CD14-positive monocyte (primary cell): ENCODE data around the gene APOBEC2. TPM values are rescaled to one million over a fixed set of nuclear protein-coding genes. Genes with fewer than 3 reads are reported as not detected.

Experiments used
- DNase-seq, 3 donors: peaks; one replicate each; pipeline ENCODE4 v3.0.0-alpha.2; 2011 to 2022
- H2AFZ ChIP-seq: 2 replicates; pipeline ENCODE4 v1.6.0; 2012; ENCODE audit warnings: mild to moderate bottlenecking, low read depth, low read length, inconsistent platforms; ENCODE audit not compliant: insufficient read depth, poor library complexity, severe bottlenecking
- H3K27ac ChIP-seq, 2 donors: 1 replicate in 1 of 2; 2 replicates in 1 of 2; pipeline ENCODE4 v1.5.1; 2012 to 2013; ENCODE audit warnings: low read length in 2 of 2, control low read depth in 1 of 2, inconsistent platforms in 1 of 2, low read depth in 1 of 2, mild to moderate bottlenecking in 1 of 2
- H3K27me3 ChIP-seq, 2 donors: one replicate each; pipeline versions ENCODE4 v1.6.0 to v1.6.1; 2011 to 2013; ENCODE audit warnings: low read length in 2 of 2; ENCODE audit not compliant: control insufficient read depth in 2 of 2, insufficient read depth in 2 of 2
- H3K36me3 ChIP-seq, 2 donors: replicated peaks in 1 of 2; 1 replicate in 1 of 2; 2 replicates in 1 of 2; pipeline versions ENCODE4 v1.5.1 to v1.6.1; 2012 to 2013; ENCODE audit warnings: low read length in 2 of 2, control low read depth in 1 of 2, inconsistent platforms in 1 of 2, mild to moderate bottlenecking in 1 of 2; ENCODE audit not compliant: insufficient read depth in 2 of 2, control insufficient read depth in 1 of 2
- H3K4me1 ChIP-seq, 2 donors: 1 replicate in 1 of 2; 2 replicates in 1 of 2; pipeline versions ENCODE4 v1.5.1 to v1.6.1; 2012 to 2013; ENCODE audit warnings: low read length in 2 of 2, control low read depth in 1 of 2, inconsistent platforms in 1 of 2, mild to moderate bottlenecking in 1 of 2, moderate library complexity in 1 of 2; ENCODE audit not compliant: insufficient read depth in 2 of 2, control insufficient read depth in 1 of 2
- H3K4me2 ChIP-seq: replicated peaks from 2 replicates; pipeline ENCODE3; 2012; ENCODE audit warnings: low read length, moderate library complexity, mild to moderate bottlenecking; ENCODE audit not compliant: poor library complexity, severe bottlenecking; ENCODE audit errors: extremely low read depth
- H3K4me3 ChIP-seq, 3 experiments: fragments of 200-600 bp in 1 of 3; sonication (generic) in 1 of 3; replicated peaks in 1 of 3; 1 replicate in 2 of 3; 2 replicates in 1 of 3; pipeline ENCODE4 v1.5.1; 2011 to 2013; ENCODE audit warnings: low read length in 3 of 3, mild to moderate bottlenecking in 3 of 3, control low read depth in 2 of 3, low read depth in 2 of 3, inconsistent platforms in 1 of 3, moderate library complexity in 1 of 3
- H3K79me2 ChIP-seq: 2 replicates; pipeline ENCODE4 v1.6.0; 2012; ENCODE audit warnings: mild to moderate bottlenecking, control low read depth, inconsistent platforms, low read length, moderate library complexity; ENCODE audit not compliant: insufficient read depth
- H3K9ac ChIP-seq: 2 replicates; pipeline ENCODE4 v1.6.0; 2017; ENCODE audit warnings: low read length, mild to moderate bottlenecking; ENCODE audit not compliant: insufficient read depth, poor library complexity, severe bottlenecking
- H3K9me3 ChIP-seq, 2 donors: replicated peaks in 1 of 2; 1 replicate in 1 of 2; 2 replicates in 1 of 2; pipeline versions ENCODE4 v1.5.1 to v1.6.1; 2012 to 2013; ENCODE audit warnings: low read length in 2 of 2, control low read depth in 1 of 2; ENCODE audit not compliant: control insufficient read depth in 1 of 2, insufficient read depth in 1 of 2
- H4K20me1 ChIP-seq: 2 replicates; pipeline ENCODE4 v1.6.0; 2012; ENCODE audit warnings: mild to moderate bottlenecking, low read length, control low read depth, moderate library complexity; ENCODE audit not compliant: insufficient read depth
- H3K27ac Mint-ChIP-seq, 7 donors: one replicate each; pipeline ENCODE4 v1.8.0; 2020; ENCODE audit warnings: mild to moderate bottlenecking in 7 of 7, mixed read lengths in 7 of 7, moderate library complexity in 6 of 7, inconsistent platforms in 2 of 7
- H3K27me3 Mint-ChIP-seq, 3 donors: one replicate each; pipeline ENCODE4 v1.8.0; 2021 to 2022; ENCODE audit warnings: low read depth in 3 of 3, mild to moderate bottlenecking in 3 of 3, mixed read lengths in 3 of 3, moderate library complexity in 3 of 3, inconsistent platforms in 1 of 3
- H3K36me3 Mint-ChIP-seq, 2 donors: one replicate each; pipeline ENCODE4 v1.8.0; 2020; ENCODE audit warnings: mixed read lengths in 2 of 2, inconsistent platforms in 1 of 2, mild to moderate bottlenecking in 1 of 2
- H3K4me1 Mint-ChIP-seq: one replicate; pipeline ENCODE4 v1.8.0; 2020; ENCODE audit warnings: mild to moderate bottlenecking, mixed read lengths
- H3K4me3 Mint-ChIP-seq, 2 donors: one replicate each; pipeline ENCODE4 v1.8.0; 2020; ENCODE audit warnings: mild to moderate bottlenecking in 2 of 2, mixed read lengths in 2 of 2, moderate library complexity in 1 of 2
- H3K9me3 Mint-ChIP-seq, 7 donors: one replicate each; pipeline ENCODE4 v1.8.0; 2020 to 2022; ENCODE audit warnings: mixed read lengths in 7 of 7, mild to moderate bottlenecking in 6 of 7, moderate library complexity in 6 of 7, inconsistent platforms in 2 of 7
- WGBS: methylation state at CpG from one replicate; pipeline ENCODE4 v1.1.5; 2013; ENCODE audit warnings: missing lambda C conversion rate; ENCODE audit not compliant: insufficient coverage; 5-methylcytosine and 5-hydroxymethylcytosine counted together
- intact Hi-C, 2 donors: fragments of 100-400 bp; cut with micrococcal nuclease; formaldehyde crosslinking; loops; one replicate each; pipeline versions ENCODE4 v1.15.0 to v1.15.1; 2023
- polyA plus RNA-seq, 3 donors: library from polyadenylated mRNA; depleted of rRNA in 1 of 3; unstranded in 2 of 3; stranded (reverse) in 1 of 3; fragments of 300-500 nt in 2 of 3; fragments of >200 nt in 1 of 3; fragmentation: Illumina TruSeq in 2 of 3; gene quantifications; 1 replicate in 2 of 3; 2 replicates in 1 of 3; pipeline ENCODE4 v1.2.3, GENCODE V29; 2012 to 2021
- TF ChIP-seq, protein P1 (sequence below): fragments of 200-600 bp; IDR thresholded peaks from one replicate; pipeline ENCODE4 v1.8.0; 2022; ENCODE audit warnings: antibody characterized with exemption, mild to moderate bottlenecking

APOBEC2 gene
- polyA plus RNA-seq, 3 donors = 0.14 to 0.42 TPM; not detected in 1

DNA sequence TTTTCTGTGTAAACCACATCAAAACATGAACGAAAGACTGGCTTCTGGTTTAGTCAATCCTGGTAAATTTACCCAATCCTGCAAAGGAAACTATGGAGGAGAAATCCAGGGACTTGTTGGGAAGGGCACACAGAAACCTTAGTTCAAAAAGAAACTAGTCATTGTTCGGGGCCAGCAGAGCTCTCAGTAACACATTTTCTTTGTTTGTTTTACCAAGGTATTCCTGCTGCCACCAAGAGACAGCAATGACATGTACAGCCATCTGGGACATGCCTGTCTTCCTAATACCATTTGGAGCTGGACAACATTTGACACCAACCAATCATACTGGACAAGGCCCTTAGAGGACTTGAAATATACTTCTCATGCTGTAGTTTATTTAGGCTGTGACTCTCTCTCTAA, 10.9 kb downstream of the APOBEC2 start:
- WGBS = no CpG with 5 or more reads among the region's 2 CpGs
- no peak overlapping the region for H3K27ac Mint-ChIP-seq
- H3K4me1 Mint-ChIP-seq = peaks cover 2% of the 10 kb centered on the region
- Histone ChIP-seq H3K79me2 (no peaks in the 10 kb centered on the region), H3K9me3 (no peaks in the 10 kb centered on the region), H4K20me1 (no peaks in the 10 kb centered on the region), H3K4me2 (no peak overlapping the region), H2AFZ (no peak overlapping the region), H3K36me3 (peaks cover 36 to 76% of the 10 kb centered on the region in 2 donors), H3K9ac (no peak overlapping the region), H3K4me3 (no peak overlapping the region), H3K27me3 (no peaks in the 10 kb centered on the region), H3K27ac (no peak overlapping the region), H3K4me1 (no peaks in the 10 kb centered on the region)
- H3K27me3 Mint-ChIP-seq = no peaks in the 10 kb centered on the region
- peaks cover 73 to 78% of the 10 kb centered on the region in 2 donors for H3K36me3 Mint-ChIP-seq
- no peaks in the 10 kb centered on the region for H3K9me3 Mint-ChIP-seq
- DNase-seq = no peak
- TF ChIP-seq, protein P1, sequence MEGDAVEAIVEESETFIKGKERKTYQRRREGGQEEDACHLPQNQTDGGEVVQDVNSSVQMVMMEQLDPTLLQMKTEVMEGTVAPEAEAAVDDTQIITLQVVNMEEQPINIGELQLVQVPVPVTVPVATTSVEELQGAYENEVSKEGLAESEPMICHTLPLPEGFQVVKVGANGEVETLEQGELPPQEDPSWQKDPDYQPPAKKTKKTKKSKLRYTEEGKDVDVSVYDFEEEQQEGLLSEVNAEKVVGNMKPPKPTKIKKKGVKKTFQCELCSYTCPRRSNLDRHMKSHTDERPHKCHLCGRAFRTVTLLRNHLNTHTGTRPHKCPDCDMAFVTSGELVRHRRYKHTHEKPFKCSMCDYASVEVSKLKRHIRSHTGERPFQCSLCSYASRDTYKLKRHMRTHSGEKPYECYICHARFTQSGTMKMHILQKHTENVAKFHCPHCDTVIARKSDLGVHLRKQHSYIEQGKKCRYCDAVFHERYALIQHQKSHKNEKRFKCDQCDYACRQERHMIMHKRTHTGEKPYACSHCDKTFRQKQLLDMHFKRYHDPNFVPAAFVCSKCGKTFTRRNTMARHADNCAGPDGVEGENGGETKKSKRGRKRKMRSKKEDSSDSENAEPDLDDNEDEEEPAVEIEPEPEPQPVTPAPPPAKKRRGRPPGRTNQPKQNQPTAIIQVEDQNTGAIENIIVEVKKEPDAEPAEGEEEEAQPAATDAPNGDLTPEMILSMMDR = no peak
- intact Hi-C loops = loop anchor here in 1 of 2 donors (2.0 kb wide), 1 partner anchor 57 kb away; no protein-coding TSS in a partner anchor
- no peak overlapping the region for H3K4me3 Mint-ChIP-seq

DNA sequence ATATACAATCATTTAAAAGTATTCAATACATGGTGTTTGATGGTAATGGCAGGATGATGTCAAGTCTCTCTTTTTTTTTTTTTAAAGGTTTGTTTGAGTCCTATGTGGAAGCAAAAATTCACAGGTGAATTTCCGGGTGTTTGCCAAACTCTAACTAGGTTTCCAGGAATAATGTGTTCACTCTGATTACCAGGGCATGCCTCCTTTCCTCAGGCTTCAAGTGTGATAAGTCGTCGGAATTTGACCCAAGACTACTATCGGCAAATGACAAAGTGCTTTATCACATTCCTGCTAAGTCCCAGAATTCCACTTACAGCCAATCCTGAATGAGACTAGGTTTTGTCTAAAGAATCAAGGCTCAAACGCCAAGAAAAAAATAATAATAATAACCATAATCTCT, 11.8 kb downstream of the APOBEC2 start:
- Histone ChIP-seq H3K27me3 (no peaks in the 10 kb centered on the region), H3K36me3 (peaks cover 40 to 86% of the 10 kb centered on the region in 2 donors), H3K4me3 (no peak overlapping the region), H3K4me1 (no peaks in the 10 kb centered on the region), H3K4me2 (no peak overlapping the region), H2AFZ (no peak overlapping the region), H3K79me2 (no peaks in the 10 kb centered on the region), H3K9ac (no peak overlapping the region), H4K20me1 (no peaks in the 10 kb centered on the region), H3K27ac (no peak overlapping the region), H3K9me3 (no peaks in the 10 kb centered on the region)
- Mint-ChIP-seq H3K9me3 (no peaks in the 10 kb centered on the region), H3K36me3 (peaks cover 73 to 78% of the 10 kb centered on the region in 2 donors), H3K27me3 (no peaks in the 10 kb centered on the region), H3K4me1 (peaks cover 2% of the 10 kb centered on the region), H3K27ac (no peak overlapping the region), H3K4me3 (no peak overlapping the region)
- 93% methylated on average over 3 of the region's 5 CpGs for WGBS
- no peak for DNase-seq
- intact Hi-C loops = loop anchor here in 1 of 2 donors (2.0 kb wide), 1 partner anchor 58 kb away; no protein-coding TSS in a partner anchor
- TF ChIP-seq, protein P1 = no peak
